ENCODE data around the gene CHPF. TPM values are rescaled to one million over a fixed set of nuclear protein-coding genes. Genes with fewer than 3 reads are reported as not detected.

CHPF gene
- total RNA-seq, 1 experiment from 2014 or later: 111 TPM

GRCh38 chr2:219539926-219540678 lies 3.5 kb downstream of the CHPF start:
- in situ Hi-C loops (cut with HindIII; ENCODE audit: low pct_unique_long_range_greater_than_20kb, low sequenced_read_pairs): no loop called here

GRCh38 chr2:219538956-219539788 lies 4.4 kb downstream of the CHPF start:
- in situ Hi-C loops (cut with HindIII; ENCODE audit: low pct_unique_long_range_greater_than_20kb, low sequenced_read_pairs): no loop called here
- DNase-seq (ENCODE audit: low read depth, low spot score): no peak

More at GRCh38 chr2:219539926-219540678, 3.5 kb downstream of the CHPF start:
- no peak for DNase-seq (ENCODE audit: low read depth, low spot score)

GRCh38 chr2:219538504-219538951 lies 5.1 kb downstream of the CHPF start:
- peak; percentile 32 for DNase-seq (ENCODE audit: low read depth, low spot score)
- in situ Hi-C loops (cut with HindIII; ENCODE audit: low pct_unique_long_range_greater_than_20kb, low sequenced_read_pairs): no loop called here

- DNase-seq (ENCODE audit: low read depth, low spot score): peak; percentile 65
- in situ Hi-C loops (cut with HindIII; ENCODE audit: low pct_unique_long_range_greater_than_20kb, low sequenced_read_pairs): no loop called here
These were observed 5.7 kb downstream of the CHPF start for GRCh38 chr2:219537657-219538488.

GRCh38 chr2:219536967-219537366 lies 6.6 kb downstream of the CHPF start:
- in situ Hi-C loops (cut with HindIII; ENCODE audit: low pct_unique_long_range_greater_than_20kb, low sequenced_read_pairs): no loop called here
- DNase-seq (ENCODE audit: low read depth, low spot score): no peak

- no peak for DNase-seq (ENCODE audit: low read depth, low spot score)
- in situ Hi-C loops (cut with HindIII; ENCODE audit: low pct_unique_long_range_greater_than_20kb, low sequenced_read_pairs): no loop called here
These were observed 7.2 kb downstream of the CHPF start for GRCh38 chr2:219536425-219536824.

GRCh38 chr2:219533930-219534661 lies 9.5 kb downstream of the CHPF start:
- no peak for DNase-seq (ENCODE audit: low read depth, low spot score)
- in situ Hi-C loops (cut with HindIII; ENCODE audit: low pct_unique_long_range_greater_than_20kb, low sequenced_read_pairs): no loop called here

GRCh38 chr2:219532378-219532649 lies 11.3 kb downstream of the CHPF start:
- in situ Hi-C loops (cut with HindIII; ENCODE audit: low pct_unique_long_range_greater_than_20kb, low sequenced_read_pairs): no loop called here

GRCh38 chr2:219531639-219532377 lies 11.8 kb downstream of the CHPF start:
- in situ Hi-C loops (cut with HindIII; ENCODE audit: low pct_unique_long_range_greater_than_20kb, low sequenced_read_pairs): no loop called here
- no peak for DNase-seq (ENCODE audit: low read depth, low spot score)

More at GRCh38 chr2:219532378-219532649, 11.3 kb downstream of the CHPF start:
- DNase-seq (ENCODE audit: low read depth, low spot score): no peak

GRCh38 chr2:219530048-219530963 lies 13.3 kb downstream of the CHPF start:
- in situ Hi-C loops (cut with HindIII; ENCODE audit: low pct_unique_long_range_greater_than_20kb, low sequenced_read_pairs): no loop called here
- DNase-seq (ENCODE audit: low read depth, low spot score): peak; percentile 82

GRCh38 chr2:219527472-219527871 lies 16.1 kb downstream of the CHPF start:
- DNase-seq (ENCODE audit: low read depth, low spot score): no peak
- in situ Hi-C loops (cut with HindIII; ENCODE audit: low pct_unique_long_range_greater_than_20kb, low sequenced_read_pairs): no loop called here

- DNase-seq (ENCODE audit: low read depth, low spot score): no peak
- in situ Hi-C loops (cut with HindIII; ENCODE audit: low pct_unique_long_range_greater_than_20kb, low sequenced_read_pairs): no loop called here
These were observed 16.6 kb downstream of the CHPF start for GRCh38 chr2:219527076-219527394.

- in situ Hi-C loops (cut with HindIII; ENCODE audit: low pct_unique_long_range_greater_than_20kb, low sequenced_read_pairs): no loop called here
- no peak for DNase-seq (ENCODE audit: low read depth, low spot score)
These were observed 17.1 kb downstream of the CHPF start for GRCh38 chr2:219526320-219527075.

- in situ Hi-C loops (cut with HindIII; ENCODE audit: low pct_unique_long_range_greater_than_20kb, low sequenced_read_pairs): no loop called here
These were observed 17.9 kb downstream of the CHPF start for GRCh38 chr2:219525533-219526232.

GRCh38 chr2:219524817-219525216 lies 18.8 kb downstream of the CHPF start:
- no peak for DNase-seq (ENCODE audit: low read depth, low spot score)
- in situ Hi-C loops (cut with HindIII; ENCODE audit: low pct_unique_long_range_greater_than_20kb, low sequenced_read_pairs): no loop called here

More at GRCh38 chr2:219525533-219526232, 17.9 kb downstream of the CHPF start:
- no peak for DNase-seq (ENCODE audit: low read depth, low spot score)
